Stomach (tissue), 9 donors: ENCODE measurements around the gene ARL4D. TPM values are rescaled to one million over a fixed set of nuclear protein-coding genes. Genes with fewer than 3 reads are reported as not detected.
"Not testable (repeated sequence)": the region's sequence is repeated elsewhere in the genome, so short reads cannot be mapped to it uniquely, and the experiment has no call there.

ENCODE experiments used
- DNase-seq, 2 donors: peaks; one replicate each; pipeline versions ENCODE4 v3.0.0 to v3.0.0-alpha.2; 2013 to 2019
- H3K27ac ChIP-seq, 5 donors: fragments of 200-600 bp in 4 of 5; sonication (generic) in 4 of 5; one replicate each; pipeline ENCODE4 v1.5.1; 2013 to 2019; ENCODE audit warnings: mild to moderate bottlenecking in 1 of 5, moderate library complexity in 1 of 5
- H3K27me3 ChIP-seq, 3 donors: fragments of 200-600 bp; sonication (generic); one replicate each; pipeline ENCODE4 v1.5.1; 2017 to 2019; ENCODE audit warnings: mixed run types in 1 of 3
- H3K36me3 ChIP-seq, 4 donors: fragments of 200-600 bp; sonication (generic); 1 replicate in 3 of 4; 2 replicates in 1 of 4; pipeline ENCODE4 v1.5.1; 2016 to 2019
- H3K4me1 ChIP-seq, 4 donors: fragments of 200-600 bp; sonication (generic); one replicate each; pipeline ENCODE4 v1.5.1; 2016 to 2019
- H3K4me3 ChIP-seq, 4 donors: fragments of 200-600 bp; sonication (generic) in 3 of 4; one replicate each; pipeline ENCODE4 v1.5.1; 2016 to 2019; ENCODE audit warnings: mild to moderate bottlenecking in 1 of 4
- H3K9me3 ChIP-seq, 4 donors: fragments of 200-600 bp; sonication (generic); one replicate each; pipeline ENCODE4 v1.5.1; 2016 to 2019
- EP300 ChIP-seq: sonication (generic); formaldehyde crosslinking; IDR thresholded peaks from one replicate; pipeline ENCODE4 v1.6.1; 2017; ENCODE audit warnings: antibody characterized with exemption
- POLR2A ChIP-seq, 4 donors: fragments of 450-650 bp; IDR thresholded peaks; one replicate each; pipeline ENCODE4 v1.6.1; 2016; ENCODE audit warnings: antibody characterized with exemption in 4 of 4, control low read depth in 2 of 4, mild to moderate bottlenecking in 1 of 4, moderate library complexity in 1 of 4
- POLR2AphosphoS5 ChIP-seq, 3 donors: sonication (generic); formaldehyde crosslinking; IDR thresholded peaks; one replicate each; pipeline ENCODE4 v1.6.1; 2016; ENCODE audit warnings: antibody characterized with exemption in 3 of 3
- WGBS, 5 donors: extraction: QIAGEN DNeasy Blood & Tissue Kit in 3 of 5; methylation state at CpG; one replicate each; pipeline versions ENCODE4 v1.1.5 to v1.1.7; 2013 to 2018; 5-methylcytosine and 5-hydroxymethylcytosine counted together
- intact Hi-C: fragments of 100-400 bp; cut with DNase I; formaldehyde crosslinking; loops from one replicate; pipeline ENCODE4 v1.15.1; 2023; ENCODE audit warnings: low total_unique reads
- polyA plus RNA-seq, 3 donors: library from polyadenylated mRNA; stranded (reverse); fragments of 200-250 nt; gene quantifications; one replicate each; pipeline ENCODE4 v1.2.3, GENCODE V29; 2013
- total RNA-seq, 5 donors: library from RNA; depleted of rRNA; stranded (reverse); fragments of >200 nt; gene quantifications; one replicate each; pipeline versions ENCODE4 v1.1.0 to v1.2.3, GENCODE V29; 2014 to 2016
- TF ChIP-seq, protein P1 (sequence below), 7 experiments: fragments of 450-650 bp in 4 of 7; fragments of 200-600 bp in 3 of 7; sonication (generic) in 3 of 7; IDR thresholded peaks; one replicate each; pipeline ENCODE4 v1.5.1; 2016 to 2019; ENCODE audit warnings: antibody characterized with exemption in 7 of 7, control low read depth in 2 of 7, mild to moderate bottlenecking in 1 of 7
- donor health status: healthy with polysubstance abuse.
- donor health status: Bipolar disorder and iron deficiency.
- donor health status: healthy.

Gene ARL4D
- total and polyA plus RNA-seq, 8 donors, result 2.3 to 60.7 (median 9.8) TPM; not detected in 1

DNA sequence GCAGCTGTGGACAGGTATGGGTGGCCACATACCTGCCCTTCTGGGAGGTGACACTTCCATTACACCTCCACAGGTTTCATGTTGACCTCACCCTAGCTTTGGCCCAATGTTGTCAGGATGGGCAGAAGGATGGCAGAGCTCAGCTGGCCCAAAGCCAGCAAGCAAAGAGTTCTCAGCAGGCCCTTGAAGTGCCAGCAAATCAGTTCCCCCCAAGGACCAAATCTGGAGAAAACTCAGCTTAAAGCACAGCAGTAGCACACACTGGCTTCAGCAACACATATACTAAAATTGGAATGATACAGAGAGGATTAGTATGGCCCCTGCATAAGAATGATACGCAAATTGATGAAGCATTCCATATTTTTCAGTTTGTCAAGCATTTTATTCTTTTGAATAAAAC, 13.4 kb downstream of the ARL4D start:
- no peak overlapping the region for H3K4me3 ChIP-seq
- H3K36me3 ChIP-seq, result no peaks in the 10 kb centered on the region
- intact Hi-C loops, result no loop called here
- no peak overlapping the region for H3K27ac ChIP-seq
- peaks cover 3 to 18% (median 11%) of the 10 kb centered on the region in 4 donors for H3K4me1 ChIP-seq
- 92 to 98% (median 96%) methylated on average over 1 of the region's 1 CpG for WGBS, 5 donors
- TF ChIP-seq POLR2A (IDR thresholded peaks at IDR 0.05) (no peak), EP300 (no peak), POLR2AphosphoS5 (IDR thresholded peaks at IDR 0.05) (no peak)
- TF ChIP-seq, protein P1, sequence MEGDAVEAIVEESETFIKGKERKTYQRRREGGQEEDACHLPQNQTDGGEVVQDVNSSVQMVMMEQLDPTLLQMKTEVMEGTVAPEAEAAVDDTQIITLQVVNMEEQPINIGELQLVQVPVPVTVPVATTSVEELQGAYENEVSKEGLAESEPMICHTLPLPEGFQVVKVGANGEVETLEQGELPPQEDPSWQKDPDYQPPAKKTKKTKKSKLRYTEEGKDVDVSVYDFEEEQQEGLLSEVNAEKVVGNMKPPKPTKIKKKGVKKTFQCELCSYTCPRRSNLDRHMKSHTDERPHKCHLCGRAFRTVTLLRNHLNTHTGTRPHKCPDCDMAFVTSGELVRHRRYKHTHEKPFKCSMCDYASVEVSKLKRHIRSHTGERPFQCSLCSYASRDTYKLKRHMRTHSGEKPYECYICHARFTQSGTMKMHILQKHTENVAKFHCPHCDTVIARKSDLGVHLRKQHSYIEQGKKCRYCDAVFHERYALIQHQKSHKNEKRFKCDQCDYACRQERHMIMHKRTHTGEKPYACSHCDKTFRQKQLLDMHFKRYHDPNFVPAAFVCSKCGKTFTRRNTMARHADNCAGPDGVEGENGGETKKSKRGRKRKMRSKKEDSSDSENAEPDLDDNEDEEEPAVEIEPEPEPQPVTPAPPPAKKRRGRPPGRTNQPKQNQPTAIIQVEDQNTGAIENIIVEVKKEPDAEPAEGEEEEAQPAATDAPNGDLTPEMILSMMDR (IDR thresholded peaks at IDR 0.05), result no peak
- no peaks in the 10 kb centered on the region for H3K9me3 ChIP-seq
- DNase-seq, result no peak
- no peaks in the 10 kb centered on the region for H3K27me3 ChIP-seq

DNA sequence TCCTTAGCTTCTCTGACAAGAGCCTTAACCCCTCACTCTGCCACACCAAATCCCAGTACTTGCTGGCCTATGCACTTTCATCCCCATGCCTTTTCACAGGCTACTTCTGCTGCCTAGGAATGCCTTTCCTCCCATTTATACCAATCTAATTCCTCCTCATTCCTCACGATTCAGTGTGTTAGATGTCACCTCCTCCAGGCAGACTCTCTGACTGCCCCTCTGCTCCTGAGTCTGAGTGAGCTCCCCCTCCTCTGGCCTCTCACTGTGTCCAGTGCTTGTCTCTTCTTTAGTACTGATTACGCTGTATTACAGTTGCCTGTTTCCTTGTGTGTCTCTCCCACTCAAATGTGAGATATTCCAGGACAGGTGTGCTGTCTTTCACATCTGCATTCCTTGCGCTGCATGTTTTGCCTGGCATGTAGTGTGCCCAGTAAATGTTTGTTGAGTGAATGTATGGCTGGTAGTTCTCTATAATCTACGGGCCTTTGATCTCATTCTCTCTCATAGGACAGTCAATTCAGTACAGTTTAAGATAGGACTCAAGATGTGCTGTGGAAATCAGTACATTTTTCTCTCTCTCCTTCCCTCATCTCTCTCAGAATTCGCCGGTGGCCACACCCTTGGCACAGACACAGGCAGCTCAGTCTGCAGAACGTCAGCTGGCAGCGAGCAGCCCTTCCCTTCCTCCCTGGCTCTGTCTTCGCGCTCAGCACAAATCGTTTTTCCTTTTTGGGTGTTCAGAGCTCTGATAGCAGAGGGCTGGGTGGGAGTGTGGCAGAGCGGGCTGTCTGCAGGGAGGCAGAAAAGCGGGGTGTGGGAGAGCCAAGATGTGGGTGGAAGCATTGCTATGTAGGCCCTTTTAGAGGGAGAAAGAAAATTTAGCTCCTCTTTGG, 18.5 kb downstream of the ARL4D start:
- H3K4me1 ChIP-seq, result peaks cover 10 to 30% (median 20%) of the 10 kb centered on the region in 4 donors
- intact Hi-C loops, result no loop called here
- no peaks in the 10 kb centered on the region for H3K36me3 ChIP-seq
- peak; percentile 40 to 87 for DNase-seq
- 18 to 34% (median 26%) methylated on average over 13 of the region's 13 CpGs for WGBS, 5 donors
- H3K27ac ChIP-seq, result peak overlapping the region in 4 of 5 donors; percentile 48 to 73 (median 68)
- H3K4me3 ChIP-seq, result peak overlapping the region in 1 of 4 donors; percentile 1
- H3K27me3 ChIP-seq, result no peaks in the 10 kb centered on the region
- H3K9me3 ChIP-seq, result no peaks in the 10 kb centered on the region
- TF ChIP-seq POLR2A (IDR thresholded peaks at IDR 0.05) (no peak), EP300 (no peak), POLR2AphosphoS5 (IDR thresholded peaks at IDR 0.05) (peak in 1 of 3 donors; percentile 35)
- TF ChIP-seq, protein P1 (IDR thresholded peaks at IDR 0.05), result no peak

DNA sequence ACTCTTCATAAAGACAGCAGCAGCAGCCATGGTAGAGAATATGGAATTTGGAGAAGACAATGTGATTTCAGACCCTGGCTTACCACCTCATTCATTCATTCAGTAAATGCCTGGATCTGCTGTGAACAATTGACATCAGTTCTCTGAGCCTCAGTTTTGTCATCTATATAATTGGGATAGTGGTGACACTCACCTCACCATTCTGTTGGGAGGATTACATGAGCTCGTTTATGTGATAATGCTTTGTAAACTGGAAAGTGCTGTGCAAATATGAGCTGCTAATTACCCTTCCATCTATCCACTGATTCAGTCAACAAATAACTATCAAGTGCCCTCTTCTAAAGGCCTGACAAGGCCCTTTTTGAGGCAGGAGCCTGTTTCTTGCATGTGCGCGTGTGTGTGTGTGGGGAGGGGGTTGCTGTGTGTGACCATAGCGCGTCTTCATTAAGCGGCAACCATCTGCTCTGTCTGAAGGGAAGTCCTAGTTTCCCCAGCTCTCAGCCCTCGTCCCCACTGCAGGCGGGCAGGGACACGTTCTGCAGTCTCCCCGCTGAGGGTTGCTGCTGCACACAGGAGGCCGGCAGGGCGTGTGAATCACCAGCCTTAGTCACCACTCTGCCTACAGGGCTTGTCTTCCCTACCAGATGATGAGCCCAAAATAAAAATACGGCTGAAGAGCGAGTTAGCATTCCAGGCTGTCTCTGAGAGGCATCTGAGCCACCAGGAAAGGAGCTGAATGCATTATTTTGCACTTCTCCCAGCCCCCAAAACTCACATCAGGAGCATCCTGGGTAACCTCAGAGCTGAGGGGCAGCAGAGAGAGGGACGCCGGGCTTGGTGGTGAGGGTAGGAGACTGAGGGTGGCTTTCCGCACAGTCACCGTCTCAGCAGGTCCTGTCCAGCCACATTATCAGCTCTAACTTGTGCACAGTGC, 19.9 kb downstream of the ARL4D start:
- WGBS, 5 donors, result 54 to 75% (median 63%) methylated on average over 18 of the region's 18 CpGs
- Histone ChIP-seq H3K4me1 (peaks cover 10 to 30% (median 20%) of the 10 kb centered on the region in 4 donors), H3K4me3 (no peak overlapping the region), H3K9me3 (no peaks in the 10 kb centered on the region), H3K27me3 (no peaks in the 10 kb centered on the region), H3K36me3 (no peaks in the 10 kb centered on the region), H3K27ac (peak overlapping the region in 4 of 5 donors; percentile 48 to 73 (median 68))
- intact Hi-C loops, result no loop called here
- DNase-seq, result peak in 1 of 2 donors; percentile 65
- TF ChIP-seq EP300 (no peak), POLR2AphosphoS5 (IDR thresholded peaks at IDR 0.05) (peak in 1 of 3 donors; percentile 55)

DNA sequence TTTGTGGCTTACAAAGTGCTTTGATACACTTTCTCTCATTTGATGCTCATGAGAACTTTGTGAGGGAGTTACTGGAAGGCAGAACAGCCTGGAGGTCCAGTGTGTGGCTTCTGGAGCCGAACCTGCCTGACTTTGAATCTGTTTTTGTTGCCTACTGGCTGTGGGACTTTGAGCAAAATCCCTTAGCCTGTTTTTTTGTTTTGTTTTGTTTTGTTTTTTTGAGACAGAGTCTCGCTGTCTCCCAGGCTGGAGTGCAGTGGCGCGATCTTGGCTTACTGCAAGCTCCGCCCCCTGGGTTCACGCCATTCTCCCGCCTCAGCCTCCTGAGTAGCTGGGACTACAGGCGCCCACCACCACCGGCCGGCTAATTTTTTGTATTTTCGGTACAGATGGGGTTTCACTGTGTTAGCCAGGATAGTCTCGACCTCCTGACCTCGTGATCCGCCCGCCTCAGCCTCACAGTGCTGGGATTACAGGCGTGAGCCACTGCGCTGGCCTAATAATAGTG, 20.6 kb downstream of the ARL4D start:
- intact Hi-C loops, result not testable (repeated sequence)

More for the DNA sequence above, 20.6 kb downstream of the ARL4D start:
- H3K4me1 ChIP-seq, result peaks cover 10 to 30% (median 20%) of the 10 kb centered on the region in 4 donors
- H3K27ac ChIP-seq, result peak overlapping the region in 4 of 5 donors; percentile 48 to 73 (median 68)
- H3K36me3 ChIP-seq, DNase-seq, H3K4me3 ChIP-seq, H3K27me3 ChIP-seq, H3K9me3 ChIP-seq: not testable (repeated sequence)
- WGBS, 5 donors, result 90 to 96% (median 92%) methylated on average over 17 of the region's 17 CpGs
